Neuronal stem cell (in vitro differentiated cells): ENCODE data around the gene FRAS1.
A peak's percentile ranks its signal among the peaks of the same experiment; 100 is the strongest.

ENCODE experiments used
- DNase-seq: peaks from one replicate; pipeline ENCODE4 v3.0.0-alpha.2; 2013; ENCODE audit warnings: low spot score
- H2AFZ ChIP-seq: one replicate; pipeline ENCODE4 v1.6.1; 2013; ENCODE audit warnings: mild to moderate bottlenecking, low read length, inconsistent platforms
- H2AK5ac ChIP-seq: 2 replicates; pipeline ENCODE4 v1.6.1; 2013; ENCODE audit warnings: low read depth, mild to moderate bottlenecking, inconsistent platforms, low read length, moderate library complexity, mixed read lengths
- H2BK120ac ChIP-seq: 2 replicates; pipeline ENCODE4 v1.6.1; 2013; ENCODE audit warnings: low read depth, mild to moderate bottlenecking, inconsistent platforms, low read length, moderate library complexity, mixed read lengths
- H2BK12ac ChIP-seq: one replicate; pipeline ENCODE4 v1.6.1; 2013; ENCODE audit warnings: low read length, inconsistent platforms
- H2BK15ac ChIP-seq: 2 replicates; pipeline ENCODE4 v1.6.1; 2013; ENCODE audit warnings: mild to moderate bottlenecking, low read length, inconsistent platforms, mixed read lengths
- H2BK5ac ChIP-seq: one replicate; pipeline ENCODE4 v1.6.1; 2013; ENCODE audit warnings: inconsistent platforms, mild to moderate bottlenecking, low read length, moderate library complexity
- H3K14ac ChIP-seq: one replicate; pipeline ENCODE4 v1.6.1; 2013; ENCODE audit warnings: low read length, inconsistent platforms
- H3K18ac ChIP-seq: 2 replicates; pipeline ENCODE4 v1.6.1; 2013; ENCODE audit warnings: low read length, inconsistent platforms
- H3K23ac ChIP-seq: 2 replicates; pipeline ENCODE4 v1.6.1; 2013; ENCODE audit warnings: low read depth, mild to moderate bottlenecking, mixed read lengths, low read length, inconsistent platforms; ENCODE audit not compliant: poor library complexity
- H3K27ac ChIP-seq: replicated peaks from 3 replicates; pipeline ENCODE4 v1.5.1; 2013; ENCODE audit warnings: low read length, inconsistent platforms
- H3K27me3 ChIP-seq, 3 experiments: 2 replicates each; pipeline ENCODE4 v1.6.1; 2013; ENCODE audit warnings: low read length in 3 of 3, mild to moderate bottlenecking in 2 of 3, inconsistent platforms in 1 of 3, low read depth in 1 of 3, mixed read lengths in 1 of 3, moderate library complexity in 1 of 3; ENCODE audit not compliant: control insufficient read depth in 3 of 3, insufficient read depth in 3 of 3
- H3K36me3 ChIP-seq, 2 donors: replicated peaks in 1 of 2; 2 replicates each; pipeline ENCODE4 v1.6.1; 2013; ENCODE audit warnings: low read length in 2 of 2; ENCODE audit not compliant: control insufficient read depth in 2 of 2, insufficient read depth in 2 of 2
- H3K4ac ChIP-seq: 2 replicates; pipeline ENCODE4 v1.6.1; 2013; ENCODE audit warnings: inconsistent platforms, mild to moderate bottlenecking, low read length, moderate library complexity
- H3K4me1 ChIP-seq, 2 donors: 1 replicate in 1 of 2; 2 replicates in 1 of 2; pipeline ENCODE4 v1.6.1; 2013; ENCODE audit warnings: low read length in 2 of 2, low read depth in 1 of 2; ENCODE audit not compliant: control insufficient read depth in 2 of 2, insufficient read depth in 1 of 2
- H3K4me2 ChIP-seq: one replicate; pipeline ENCODE4 v1.6.1; 2013; ENCODE audit warnings: mild to moderate bottlenecking, low read length, inconsistent platforms; ENCODE audit not compliant: insufficient read depth, poor library complexity, severe bottlenecking
- H3K4me3 ChIP-seq, 2 donors: 2 replicates each; pipeline ENCODE4 v1.5.1; 2013; ENCODE audit warnings: low read length in 2 of 2, mild to moderate bottlenecking in 2 of 2, inconsistent platforms in 1 of 2, moderate library complexity in 1 of 2
- H3K79me1 ChIP-seq: one replicate; pipeline ENCODE4 v1.6.1; 2013; ENCODE audit warnings: low read depth, mild to moderate bottlenecking, inconsistent platforms, low read length, moderate library complexity
- H3K9ac ChIP-seq: one replicate; pipeline ENCODE4 v1.6.1; 2013; ENCODE audit warnings: mild to moderate bottlenecking, low read depth, low read length, inconsistent platforms; ENCODE audit not compliant: poor library complexity
- H3K9me3 ChIP-seq, 2 donors: replicated peaks in 1 of 2; 2 replicates each; pipeline versions ENCODE3 to v1.6.1; 2013; ENCODE audit warnings: low read length in 2 of 2, mild to moderate bottlenecking in 2 of 2, inconsistent platforms in 1 of 2, low read depth in 1 of 2, mixed read lengths in 1 of 2, moderate library complexity in 1 of 2; ENCODE audit not compliant: control insufficient read depth in 2 of 2, insufficient read depth in 1 of 2
- H4K8ac ChIP-seq: one replicate; pipeline ENCODE4 v1.6.1; 2013; ENCODE audit warnings: low read depth, mild to moderate bottlenecking, inconsistent platforms, low read length, moderate library complexity
- H4K91ac ChIP-seq: one replicate; pipeline ENCODE4 v1.6.1; 2013; ENCODE audit warnings: low read length, low read depth, mild to moderate bottlenecking, inconsistent platforms; ENCODE audit not compliant: poor library complexity
- WGBS, 2 donors: extraction: QIAGEN DNeasy Blood & Tissue Kit; methylation state at CpG; one replicate each; pipeline ENCODE4 v1.1.7; 2013; ENCODE audit warnings: missing lambda C conversion rate in 2 of 2, mixed read lengths in 1 of 2; ENCODE audit not compliant: insufficient read length in 2 of 2, insufficient replicate concordance in 1 of 2; ENCODE audit errors: extremely low coverage in 2 of 2; 5-methylcytosine and 5-hydroxymethylcytosine counted together

FRAS1 gene

DNA sequence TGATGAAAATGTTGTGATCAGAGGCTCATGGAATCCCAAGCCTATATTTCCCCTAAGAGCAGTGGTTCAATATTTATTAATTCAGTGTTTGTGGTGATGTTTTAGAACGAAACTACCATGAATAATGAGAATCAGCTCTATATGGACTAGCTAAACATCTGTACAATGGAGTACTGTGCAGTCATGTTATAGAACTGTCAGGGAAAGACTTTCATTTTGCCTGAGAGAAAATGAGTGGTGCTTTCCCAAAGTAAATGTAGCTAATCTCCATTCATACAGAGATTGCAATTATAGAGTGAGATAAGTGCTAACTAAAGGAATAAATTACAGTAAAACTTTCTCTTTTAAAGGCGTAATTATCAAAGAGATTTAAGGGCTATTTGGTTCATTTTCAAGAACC, 147.1 kb downstream of the FRAS1 start:
- H3K4ac ChIP-seq: no peak overlapping the region
- no peak for DNase-seq
- H3K27me3 ChIP-seq: no peaks in the 10 kb centered on the region
- no peak overlapping the region for H3K27ac ChIP-seq
- no peak overlapping the region for H2AFZ ChIP-seq
- H2BK5ac ChIP-seq: no peak overlapping the region
- H2BK120ac ChIP-seq: no peak overlapping the region
- H3K9me3 ChIP-seq: no peaks in the 10 kb centered on the region
- H3K4me3 ChIP-seq: no peak overlapping the region
- no peaks in the 10 kb centered on the region for H3K36me3 ChIP-seq
- H4K91ac ChIP-seq: no peak overlapping the region
- H3K4me1 ChIP-seq: peaks cover 8 to 11% of the 10 kb centered on the region in 2 donors
- no peak overlapping the region for H3K4me2 ChIP-seq
- no peak overlapping the region for H2BK12ac ChIP-seq
- no peak overlapping the region for H3K9ac ChIP-seq
- no peak overlapping the region for H3K23ac ChIP-seq
- no peak overlapping the region for H3K14ac ChIP-seq
- H2BK15ac ChIP-seq: no peak overlapping the region
- no peaks in the 10 kb centered on the region for H3K79me1 ChIP-seq
- no peak overlapping the region for H4K8ac ChIP-seq
- no CpG with 5 or more reads among the region's 2 CpGs for WGBS, 2 donors
- no peak overlapping the region for H3K18ac ChIP-seq
- no peak overlapping the region for H2AK5ac ChIP-seq

GRCh38 chr4:78205591-78205990, 148.5 kb downstream of the FRAS1 start:
- Histone ChIP-seq H3K4me2 (no peak overlapping the region), H2BK5ac (no peak overlapping the region), H3K14ac (no peak overlapping the region), H3K27ac (no peak overlapping the region), H2BK15ac (no peak overlapping the region), H2AK5ac (no peak overlapping the region), H2AFZ (peak overlapping the region; percentile 81), H2BK120ac (no peak overlapping the region), H3K9ac (no peak overlapping the region), H3K79me1 (no peaks in the 10 kb centered on the region), H3K4ac (no peak overlapping the region), H3K4me3 (no peak overlapping the region), H2BK12ac (no peak overlapping the region), H3K18ac (no peak overlapping the region), H3K36me3 (no peaks in the 10 kb centered on the region), H3K27me3 (no peaks in the 10 kb centered on the region), H4K8ac (no peak overlapping the region), H3K9me3 (no peaks in the 10 kb centered on the region), H3K23ac (no peak overlapping the region), H4K91ac (no peak overlapping the region), H3K4me1 (peaks cover 8 to 11% of the 10 kb centered on the region in 2 donors)
- WGBS, 2 donors: no CpG with 5 or more reads among the region's 2 CpGs
- no peak for DNase-seq

- Histone ChIP-seq H2BK120ac (no peak overlapping the region), H2BK5ac (no peak overlapping the region), H4K8ac (no peak overlapping the region), H4K91ac (no peak overlapping the region), H3K23ac (no peak overlapping the region), H2BK12ac (no peak overlapping the region), H3K18ac (no peak overlapping the region), H3K4me3 (no peak overlapping the region), H3K36me3 (no peaks in the 10 kb centered on the region), H3K4me1 (peaks cover 0 to 7% of the 10 kb centered on the region in 2 donors), H3K14ac (no peak overlapping the region), H3K4ac (no peak overlapping the region), H3K79me1 (no peaks in the 10 kb centered on the region), H3K4me2 (no peak overlapping the region), H3K27me3 (no peaks in the 10 kb centered on the region), H3K9ac (no peak overlapping the region), H2AK5ac (no peak overlapping the region), H3K27ac (no peak overlapping the region), H3K9me3 (no peaks in the 10 kb centered on the region), H2BK15ac (no peak overlapping the region), H2AFZ (no peak overlapping the region)
- WGBS, 2 donors: no CpG with 5 or more reads among the region's 3 CpGs
- no peak for DNase-seq
Observed at GRCh38 chr4:78207541-78207940, 150.4 kb downstream of the FRAS1 start.

- H3K4ac ChIP-seq: no peak overlapping the region
- no peak overlapping the region for H3K14ac ChIP-seq
- peaks cover 0 to 7% of the 10 kb centered on the region in 2 donors for H3K4me1 ChIP-seq
- no peak overlapping the region for H3K4me2 ChIP-seq
- H3K9me3 ChIP-seq: no peaks in the 10 kb centered on the region
- no peak overlapping the region for H2AK5ac ChIP-seq
- no peak overlapping the region for H2BK120ac ChIP-seq
- H2BK5ac ChIP-seq: no peak overlapping the region
- no peak overlapping the region for H3K4me3 ChIP-seq
- no peak overlapping the region for H4K8ac ChIP-seq
- no peak overlapping the region for H3K23ac ChIP-seq
- no peak overlapping the region for H3K9ac ChIP-seq
- no CpG with 5 or more reads among the region's 6 CpGs for WGBS, 2 donors
- H3K79me1 ChIP-seq: no peaks in the 10 kb centered on the region
- no peak for DNase-seq
- H4K91ac ChIP-seq: no peak overlapping the region
- no peaks in the 10 kb centered on the region for H3K27me3 ChIP-seq
- no peak overlapping the region for H3K27ac ChIP-seq
- H2BK12ac ChIP-seq: no peak overlapping the region
- no peak overlapping the region for H3K18ac ChIP-seq
- H2AFZ ChIP-seq: no peak overlapping the region
- H3K36me3 ChIP-seq: no peaks in the 10 kb centered on the region
- H2BK15ac ChIP-seq: no peak overlapping the region
Observed at GRCh38 chr4:78207951-78208350, 150.8 kb downstream of the FRAS1 start.
